Activated naive CD4-positive, alpha-beta T cell treated with anti-CD3 and anti-CD28 coated beads for 36 hours (primary cell): ENCODE measurements around the gene PCDHA13. TPM values are rescaled to one million over a fixed set of nuclear protein-coding genes. Genes with fewer than 3 reads are reported as not detected.

Experiments
- CTCF ChIA-PET: fragments of 350-600 bp; sonication (Branson Sonifier 250); formaldehyde crosslinking; loops from one replicate; lab custom pipeline; 2021; ENCODE audit warnings: antibody characterized with exemption; lab: Charles Lee
- DNase-seq: peaks from one replicate; pipeline ENCODE4 v3.0.0-alpha.2; 2020
- H3K27ac Mint-ChIP-seq: one replicate; pipeline ENCODE4 v1.8.0; 2021; ENCODE audit warnings: mild to moderate bottlenecking, mixed read lengths
- H3K27me3 Mint-ChIP-seq: one replicate; pipeline ENCODE4 v1.8.0; 2021; ENCODE audit warnings: low read depth, mixed read lengths
- H3K36me3 Mint-ChIP-seq: one replicate; pipeline ENCODE4 v1.8.0; 2021; ENCODE audit warnings: low read depth, mixed read lengths
- H3K4me1 Mint-ChIP-seq: one replicate; pipeline ENCODE4 v1.8.0; 2021; ENCODE audit warnings: low read depth, mixed read lengths
- H3K4me3 Mint-ChIP-seq: one replicate; pipeline ENCODE4 v1.8.0; 2021; ENCODE audit warnings: mild to moderate bottlenecking, moderate library complexity, mixed read lengths
- H3K9me3 Mint-ChIP-seq: one replicate; pipeline ENCODE4 v1.8.0; 2021; ENCODE audit warnings: mixed read lengths
- intact Hi-C: fragments of 100-400 bp; cut with micrococcal nuclease; formaldehyde crosslinking; loops from one replicate; pipeline ENCODE4 v1.15.1; 2023
- total RNA-seq, 2 experiments: library from RNA; stranded (reverse); gene quantifications; one replicate each; pipeline ENCODE4 v1.2.3, GENCODE V29; 2021

Gene PCDHA13
- total RNA-seq, 2 experiments from 2014 or later: not detected

DNA sequence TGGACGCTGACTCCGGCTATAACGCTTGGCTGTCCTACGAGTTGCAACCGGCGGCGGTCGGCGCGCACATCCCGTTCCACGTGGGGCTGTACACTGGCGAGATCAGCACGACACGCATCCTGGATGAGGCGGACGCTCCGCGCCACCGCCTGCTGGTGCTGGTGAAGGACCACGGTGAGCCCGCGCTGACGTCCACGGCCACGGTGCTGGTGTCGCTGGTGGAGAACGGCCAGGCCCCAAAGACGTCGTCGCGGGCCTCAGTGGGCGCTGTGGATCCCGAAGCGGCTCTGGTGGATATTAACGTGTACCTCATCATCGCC, 4.7 kb upstream of the PCDHA13 start:
- CTCF ChIA-PET: no interaction called here
- Mint-ChIP-seq H3K27ac (no peak overlapping the region), H3K27me3 (peaks cover 49% of the 10 kb centered on the region), H3K9me3 (peaks cover 11% of the 10 kb centered on the region), H3K4me1 (no peaks in the 10 kb centered on the region), H3K36me3 (peaks cover 9% of the 10 kb centered on the region), H3K4me3 (no peak overlapping the region)
- no peak for DNase-seq
- intact Hi-C loops: no loop called here

DNA sequence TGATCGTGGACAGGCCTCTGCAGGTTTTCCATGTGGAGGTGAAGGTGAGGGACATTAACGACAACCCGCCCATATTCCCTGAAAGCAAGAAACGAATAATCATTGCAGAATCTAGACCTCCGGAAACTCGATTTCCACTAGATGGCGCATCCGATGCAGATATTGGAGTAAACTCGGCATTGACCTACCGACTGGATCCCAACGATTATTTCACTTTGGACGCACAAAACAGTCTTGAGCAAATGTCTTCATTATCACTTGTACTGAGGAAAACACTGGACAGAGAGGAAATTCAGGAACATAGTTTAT, 621 bp downstream of the PCDHA13 start:
- Mint-ChIP-seq H3K36me3 (peaks cover 10% of the 10 kb centered on the region), H3K27ac (peak overlapping the region; percentile 50), H3K9me3 (peaks cover 18% of the 10 kb centered on the region), H3K4me3 (no peak overlapping the region), H3K4me1 (no peaks in the 10 kb centered on the region), H3K27me3 (peaks cover 33% of the 10 kb centered on the region)
- intact Hi-C loops: loop anchor here (2.0 kb wide), 1 partner anchor 158 kb away; no protein-coding TSS in a partner anchor
- DNase-seq: no peak
- CTCF ChIA-PET: no interaction called here

DNA sequence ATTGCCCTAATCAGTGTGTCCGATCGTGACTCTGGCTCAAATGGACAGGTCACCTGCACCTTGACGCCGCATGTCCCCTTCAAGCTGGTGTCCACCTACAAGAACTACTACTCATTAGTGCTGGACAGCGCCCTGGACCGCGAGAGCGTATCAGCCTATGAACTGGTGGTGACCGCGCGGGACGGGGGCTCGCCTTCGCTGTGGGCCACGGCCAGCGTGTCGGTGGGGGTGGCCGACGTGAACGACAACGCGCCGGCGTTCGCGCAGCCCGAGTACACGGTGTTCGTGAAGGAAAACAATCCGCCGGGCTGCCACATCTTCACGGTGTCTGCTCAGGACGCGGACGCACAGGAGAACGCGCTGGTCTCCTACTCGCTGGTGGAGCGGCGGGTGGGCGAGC, 1.4 kb downstream of the PCDHA13 start:
- CTCF ChIA-PET: no interaction called here
- Mint-ChIP-seq H3K36me3 (peaks cover 10% of the 10 kb centered on the region), H3K4me1 (no peaks in the 10 kb centered on the region), H3K9me3 (peaks cover 18% of the 10 kb centered on the region), H3K4me3 (no peak overlapping the region), H3K27ac (no peak overlapping the region), H3K27me3 (peaks cover 34% of the 10 kb centered on the region)
- intact Hi-C loops: loop anchor here (2.0 kb wide), 1 partner anchor 157 kb away; no protein-coding TSS in a partner anchor
- DNase-seq: no peak

DNA sequence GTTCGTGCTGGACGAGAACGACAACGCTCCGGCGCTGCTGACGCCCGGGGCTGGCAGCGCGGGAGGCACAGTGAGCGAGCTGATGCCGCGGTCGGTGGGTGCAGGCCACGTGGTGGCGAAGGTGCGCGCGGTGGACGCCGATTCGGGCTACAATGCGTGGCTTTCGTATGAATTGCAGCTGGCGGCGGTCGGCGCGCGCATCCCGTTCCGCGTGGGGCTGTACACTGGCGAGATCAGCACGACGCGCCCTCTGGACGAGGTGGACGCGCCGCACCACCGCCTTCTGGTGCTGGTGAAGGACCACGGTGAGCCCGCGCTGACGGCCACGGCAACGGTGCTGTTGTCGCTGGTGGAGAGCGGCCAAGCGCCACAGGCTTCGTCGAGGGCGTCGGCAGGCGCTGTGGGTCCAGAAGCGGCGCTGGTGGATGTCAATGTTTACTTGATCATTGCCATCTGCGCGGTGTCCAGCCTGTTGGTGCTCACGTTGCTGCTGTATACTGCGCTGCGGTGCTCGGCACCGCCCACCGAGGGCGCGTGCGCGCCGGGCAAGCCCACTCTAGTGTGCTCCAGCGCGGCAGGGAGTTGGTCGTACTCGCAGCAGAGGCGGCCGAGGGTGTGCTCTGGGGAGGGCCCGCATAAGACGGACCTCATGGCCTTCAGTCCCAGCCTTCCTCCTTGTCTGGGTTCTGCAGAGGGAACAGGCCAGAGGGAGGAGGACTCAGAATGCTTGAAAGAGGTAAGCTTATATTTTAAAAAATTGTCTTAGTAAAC, 2.2 kb downstream of the PCDHA13 start:
- intact Hi-C loops: loop anchor here (2.0 kb wide), 1 partner anchor 157 kb away; no protein-coding TSS in a partner anchor
- Mint-ChIP-seq H3K4me3 (no peak overlapping the region), H3K4me1 (no peaks in the 10 kb centered on the region), H3K27ac (no peak overlapping the region), H3K27me3 (peaks cover 33% of the 10 kb centered on the region), H3K9me3 (peaks cover 18% of the 10 kb centered on the region), H3K36me3 (peaks cover 10% of the 10 kb centered on the region)
- CTCF ChIA-PET: no interaction called here
- DNase-seq: no peak

DNA sequence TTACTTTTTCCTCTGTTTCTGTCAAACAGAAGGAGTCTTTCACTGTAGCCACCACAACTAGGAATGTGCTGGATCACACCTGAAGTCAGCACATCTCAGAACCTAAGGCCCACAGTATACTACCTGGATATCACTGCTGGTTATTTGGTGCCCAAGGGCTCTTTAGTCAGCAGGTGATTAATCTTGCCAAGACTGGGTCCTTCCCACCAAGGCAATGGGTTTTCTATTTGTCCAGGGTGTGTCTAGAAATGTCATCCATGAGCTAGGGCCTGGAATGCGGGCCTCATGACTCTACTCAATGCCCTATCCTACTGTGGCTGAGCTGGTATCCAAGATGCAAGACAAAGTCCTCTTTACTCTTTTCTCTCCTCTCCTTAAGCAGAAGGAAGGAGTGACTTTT, 34.4 kb downstream of the PCDHA13 start:
- Mint-ChIP-seq H3K4me1 (no peaks in the 10 kb centered on the region), H3K27me3 (peaks cover 10% of the 10 kb centered on the region), H3K9me3 (peaks cover 5% of the 10 kb centered on the region), H3K4me3 (no peak overlapping the region), H3K36me3 (no peaks in the 10 kb centered on the region), H3K27ac (no peak overlapping the region)
- CTCF ChIA-PET: no interaction called here
- no peak for DNase-seq
- intact Hi-C loops: no loop called here

DNA sequence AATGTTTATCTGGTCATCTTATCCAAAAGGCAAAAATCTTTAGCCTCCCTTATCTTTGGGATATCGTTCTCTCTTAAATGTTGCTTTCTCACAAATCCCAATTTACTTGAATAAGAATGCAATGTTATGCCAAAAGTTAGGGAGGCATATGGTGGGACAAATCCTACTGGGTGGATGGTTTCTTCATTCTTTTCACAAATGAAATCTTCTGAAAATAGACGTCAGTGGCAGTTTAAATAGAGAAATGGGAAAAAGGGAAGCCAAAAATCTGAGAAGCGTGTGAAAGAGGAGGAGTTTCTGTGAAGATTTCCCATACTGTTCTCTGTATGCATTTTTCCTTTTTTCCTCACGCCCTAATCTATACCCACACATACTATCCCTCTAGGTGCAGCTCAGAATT, 41.7 kb downstream of the PCDHA13 start:
- CTCF ChIA-PET: no interaction called here
- intact Hi-C loops: no loop called here
- Mint-ChIP-seq H3K4me1 (peaks cover 8% of the 10 kb centered on the region), H3K27me3 (peaks cover 52% of the 10 kb centered on the region), H3K4me3 (no peak overlapping the region), H3K9me3 (peaks cover 2% of the 10 kb centered on the region), H3K27ac (no peak overlapping the region), H3K36me3 (no peaks in the 10 kb centered on the region)
- DNase-seq: no peak

DNA sequence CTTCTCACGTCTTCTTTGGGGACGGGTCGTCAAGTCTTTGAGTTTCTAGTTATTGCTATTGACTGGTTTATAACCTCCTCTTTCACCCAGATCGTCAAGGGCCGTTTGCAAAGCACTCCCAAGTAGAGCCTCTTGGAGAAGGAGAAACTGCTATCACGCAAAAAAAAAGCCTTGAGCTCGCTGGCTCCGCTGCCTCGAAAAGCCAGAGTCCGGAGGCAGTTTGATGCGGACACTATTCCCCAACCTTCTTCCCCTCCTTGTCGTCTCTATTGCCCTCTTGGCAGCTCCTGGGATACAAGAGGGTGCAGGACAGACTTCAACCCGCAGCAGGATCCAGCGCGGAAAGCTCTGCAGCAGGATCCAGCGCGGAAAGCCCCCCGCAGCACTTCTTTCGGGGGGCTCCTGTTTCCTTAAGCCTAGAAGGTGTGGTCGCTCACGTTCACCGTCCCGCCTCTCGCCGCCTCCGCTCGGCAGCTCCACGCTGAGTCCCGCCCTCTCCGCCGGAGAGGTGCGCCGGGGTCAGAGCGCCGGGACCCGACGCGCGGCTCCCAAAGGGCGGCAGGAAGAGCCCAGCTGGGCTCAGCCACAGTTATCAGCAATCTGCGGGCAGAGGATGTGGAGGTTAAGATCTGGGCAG, 44.0 kb downstream of the PCDHA13 start, which contains the start of gene PCDHAC1:
Gene PCDHAC1, plus strand, starts transcription at position 494 of the 637 bp plus-strand sequence. CDS start 594 bp downstream, outside the sequence.
- no peak for DNase-seq
- intact Hi-C loops: loop anchor here (2.0 kb wide), 1 partner anchor 115 kb away; no protein-coding TSS in a partner anchor
- no peaks in the 10 kb centered on the region for H3K36me3 Mint-ChIP-seq
- H3K27ac Mint-ChIP-seq: no peak within 1 kb of the TSS
- CTCF ChIA-PET: no interaction called here
- peak within 1 kb of the TSS; percentile 38 for H3K4me3 Mint-ChIP-seq
- no peaks in the 10 kb centered on the region for H3K9me3 Mint-ChIP-seq
- peaks cover 8% of the 10 kb centered on the region for H3K4me1 Mint-ChIP-seq
- peaks cover 55% of the 10 kb centered on the region for H3K27me3 Mint-ChIP-seq

DNA sequence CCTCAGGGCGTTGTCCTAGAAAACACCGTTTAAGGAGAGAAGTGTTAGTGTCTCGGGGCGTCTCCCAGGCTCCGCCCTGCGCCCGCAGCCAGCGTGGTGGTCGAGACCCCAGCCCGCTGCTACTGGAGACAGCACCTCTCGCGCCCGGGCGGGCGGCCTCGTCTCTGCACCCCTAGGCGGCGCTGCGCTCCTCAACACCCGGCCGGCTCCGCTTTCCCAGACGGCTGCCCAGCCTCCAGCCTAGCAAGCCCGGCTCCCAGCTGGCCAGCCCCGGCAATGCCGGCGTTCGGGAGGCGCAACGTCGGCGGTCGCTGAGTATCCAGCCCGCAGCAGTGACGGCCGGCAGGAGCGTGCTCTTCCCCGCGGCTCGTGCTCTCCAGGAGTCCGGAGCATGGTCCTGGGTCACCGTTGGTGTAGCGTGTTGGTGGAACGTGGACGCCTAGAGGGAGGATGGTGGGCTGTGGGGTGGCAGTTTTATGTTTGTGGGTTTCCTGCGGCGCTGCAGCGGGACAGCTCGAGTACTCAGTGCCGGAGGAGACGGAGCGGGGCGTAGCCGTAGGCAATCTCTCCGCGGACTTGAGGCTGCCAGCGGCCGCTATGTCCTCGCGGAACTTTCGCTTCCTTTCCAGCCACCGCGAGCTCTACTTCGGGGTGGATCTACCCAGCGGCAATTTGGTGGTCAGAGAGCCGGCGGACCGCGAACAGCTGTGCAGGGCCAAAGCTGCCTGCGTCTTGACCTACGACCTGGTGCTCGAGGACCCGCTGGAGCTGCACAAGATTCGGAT, 44.7 kb downstream of the PCDHA13 start:
- CTCF ChIA-PET: no interaction called here
- intact Hi-C loops: loop anchor here (2.0 kb wide), 1 partner anchor 114 kb away; no protein-coding TSS in a partner anchor
- peak overlapping the region; percentile 38 for H3K4me3 Mint-ChIP-seq
- peaks cover 8% of the 10 kb centered on the region for H3K4me1 Mint-ChIP-seq
- H3K27me3 Mint-ChIP-seq: peaks cover 52% of the 10 kb centered on the region
- no peaks in the 10 kb centered on the region for H3K36me3 Mint-ChIP-seq
- H3K9me3 Mint-ChIP-seq: no peaks in the 10 kb centered on the region
- H3K27ac Mint-ChIP-seq: no peak overlapping the region
- DNase-seq: peak; percentile 44

DNA sequence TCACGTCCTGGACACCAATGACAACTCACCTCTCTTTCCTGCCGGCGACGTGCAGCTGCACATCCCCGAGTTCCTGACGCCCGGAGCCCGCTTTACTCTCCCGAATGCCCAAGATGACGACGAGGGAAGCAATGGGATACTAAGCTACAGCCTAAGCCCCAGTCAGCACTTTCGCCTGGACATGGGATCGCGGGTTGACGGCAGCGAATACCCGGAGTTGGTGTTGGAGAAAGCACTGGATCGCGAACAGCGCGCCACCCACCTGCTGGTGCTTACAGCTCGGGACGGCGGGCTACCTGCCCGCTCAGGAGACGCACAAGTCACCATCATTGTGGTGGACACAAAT, 45.3 kb downstream of the PCDHA13 start:
- no peak for DNase-seq
- intact Hi-C loops: loop anchor here (2.0 kb wide), 1 partner anchor 114 kb away; no protein-coding TSS in a partner anchor
- peaks cover 49% of the 10 kb centered on the region for H3K27me3 Mint-ChIP-seq
- no peaks in the 10 kb centered on the region for H3K36me3 Mint-ChIP-seq
- peak overlapping the region; percentile 38 for H3K4me3 Mint-ChIP-seq
- H3K9me3 Mint-ChIP-seq: no peaks in the 10 kb centered on the region
- no peak overlapping the region for H3K27ac Mint-ChIP-seq
- peaks cover 8% of the 10 kb centered on the region for H3K4me1 Mint-ChIP-seq
- CTCF ChIA-PET: no interaction called here

Other genes with a start within 250 kb of the PCDHA13 start
- gene CD14, start 248.9 kb upstream of the PCDHA13 start, total RNA-seq: under 1 TPM; 0.14 to 0.20 TPM
- 10 to 100 TPM; 29.0 to 29.5 TPM for gene TMCO6, start 242.7 kb upstream of the PCDHA13 start, total RNA-seq
- gene NDUFA2, start 234.5 kb upstream of the PCDHA13 start, total RNA-seq: 10 to 100 TPM; 71.4 to 76.4 TPM
- 10 to 100 TPM; 82.9 to 93.1 TPM for gene IK, start 234.3 kb upstream of the PCDHA13 start, total RNA-seq
- 10 to 100 TPM; 18.9 to 19.8 TPM for gene WDR55, start 217.2 kb upstream of the PCDHA13 start, total RNA-seq
- 1 to 10 TPM; 1.7 to 1.9 TPM for gene DND1, start 208.5 kb upstream of the PCDHA13 start, total RNA-seq
- gene HARS1, start 190.8 kb upstream of the PCDHA13 start, total RNA-seq: 10 to 100 TPM; 69.0 to 74.8 TPM
- gene HARS2, start 190.7 kb upstream of the PCDHA13 start, total RNA-seq: 10 to 100 TPM; 27.4 to 29.3 TPM
- gene ZMAT2, start 181.7 kb upstream of the PCDHA13 start, total RNA-seq: 10 to 100 TPM; 52.9 to 58.8 TPM
- gene PCDHA1, start 96.0 kb upstream of the PCDHA13 start, total RNA-seq: not detected
- not detected for gene PCDHA2, start 87.3 kb upstream of the PCDHA13 start, total RNA-seq
- not detected for gene PCDHA3, start 81.1 kb upstream of the PCDHA13 start, total RNA-seq
- gene PCDHA4, start 75.1 kb upstream of the PCDHA13 start, total RNA-seq: not detected
- gene PCDHA5, start 60.5 kb upstream of the PCDHA13 start, total RNA-seq: not detected
- gene PCDHA6, start 54.2 kb upstream of the PCDHA13 start, total RNA-seq: not detected
- gene PCDHA7, start 47.9 kb upstream of the PCDHA13 start, total RNA-seq: not detected
- gene PCDHA8, start 40.9 kb upstream of the PCDHA13 start, total RNA-seq: not detected
- gene PCDHA9, start 33.7 kb upstream of the PCDHA13 start, total RNA-seq: not detected
- gene PCDHA10, start 26.2 kb upstream of the PCDHA13 start, total RNA-seq: not detected
- not detected for gene PCDHA11, start 13.2 kb upstream of the PCDHA13 start, total RNA-seq
- not detected for gene PCDHA12, start 6.8 kb upstream of the PCDHA13 start, total RNA-seq
- not detected for gene PCDHAC1, start 44.2 kb downstream of the PCDHA13 start, total RNA-seq
- not detected for gene PCDHAC2, start 84.4 kb downstream of the PCDHA13 start, total RNA-seq
- gene PCDHB1, start 169.2 kb downstream of the PCDHA13 start, total RNA-seq: not detected
- not detected for gene PCDHB2, start 212.5 kb downstream of the PCDHA13 start, total RNA-seq
- gene PCDHB3, start 218.3 kb downstream of the PCDHA13 start, total RNA-seq: not detected
- gene PCDHB4, start 239.7 kb downstream of the PCDHA13 start, total RNA-seq: not detected